Esophagus squamous epithelium (tissue), 4 donors: ENCODE results near the gene MN1.

Experiments used
- CTCF ChIP-seq, 6 experiments: fragments of 450-650 bp in 4 of 6; fragments of 200-600 bp in 2 of 6; sonication (generic) in 2 of 6; IDR thresholded peaks; one replicate each; pipeline ENCODE4 v1.5.1; 2016 to 2019; ENCODE audit warnings: antibody characterized with exemption in 6 of 6, mild to moderate bottlenecking in 4 of 6, moderate library complexity in 4 of 6
- POLR2A ChIP-seq, 4 donors: fragments of 450-650 bp; IDR thresholded peaks; one replicate each; pipeline ENCODE4 v1.6.1; 2017; ENCODE audit warnings: antibody characterized with exemption in 4 of 4, mild to moderate bottlenecking in 4 of 4, moderate library complexity in 3 of 4

GRCh38 chr22:27790376-27791158 is 11.0 kb downstream of the MN1 start:
- TF ChIP-seq CTCF (IDR thresholded peaks at IDR 0.05) (no peak), POLR2A (IDR thresholded peaks at IDR 0.05) (peak in 1 of 4 donors; percentile 19)
